Measurements from ENCODE around the gene LCNL1.

Gene LCNL1

GRCh38 chr9:137018761-137019559, 36.2 kb downstream of the LCNL1 start:
- Histone ChIP-seq H3K27ac (ENCODE audit: low read depth, low read length) (no peak overlapping the region), H3K9me3 (ENCODE audit: control insufficient read depth in 1 of 2, low read length in 2 of 2) (no peaks in the 10 kb centered on the region), H3K9ac (ENCODE audit: low read depth in 1 of 2, low read length in 2 of 2) (no peak overlapping the region), H3K27me3 (ENCODE audit: control insufficient read depth in 1 of 2, insufficient read depth in 2 of 2, low read length in 2 of 2) (no peaks in the 10 kb centered on the region), H3K4me1 (ENCODE audit: control insufficient read depth in 1 of 2, insufficient read depth in 2 of 2, low read length in 2 of 2) (peaks cover 8 to 23% of the 10 kb centered on the region in 2 donors), H3K36me3 (ENCODE audit: control insufficient read depth in 1 of 2, insufficient read depth in 2 of 2, low read length in 2 of 2) (peaks cover 2 to 8% of the 10 kb centered on the region in 2 donors), H3K4me3 (ENCODE audit: low read depth in 1 of 2, low read length in 2 of 2) (no peak overlapping the region)

GRCh38 chr9:137019891-137020683, 37.3 kb downstream of the LCNL1 start:
- Histone ChIP-seq H3K36me3 (ENCODE audit: control insufficient read depth in 1 of 2, insufficient read depth in 2 of 2, low read length in 2 of 2) (peaks cover under 1 to 8% of the 10 kb centered on the region in 2 donors), H3K9ac (ENCODE audit: low read depth in 1 of 2, low read length in 2 of 2) (no peak overlapping the region), H3K27ac (ENCODE audit: low read depth, low read length) (no peak overlapping the region), H3K4me3 (ENCODE audit: low read depth in 1 of 2, low read length in 2 of 2) (no peak overlapping the region), H3K9me3 (ENCODE audit: control insufficient read depth in 1 of 2, low read length in 2 of 2) (no peaks in the 10 kb centered on the region), H3K27me3 (ENCODE audit: control insufficient read depth in 1 of 2, insufficient read depth in 2 of 2, low read length in 2 of 2) (no peaks in the 10 kb centered on the region), H3K4me1 (ENCODE audit: control insufficient read depth in 1 of 2, insufficient read depth in 2 of 2, low read length in 2 of 2) (peaks cover 8 to 23% of the 10 kb centered on the region in 2 donors)

- no peak overlapping the region for H3K9ac ChIP-seq (ENCODE audit: low read depth in 1 of 2, low read length in 2 of 2)
- H3K27ac ChIP-seq (ENCODE audit: low read depth, low read length), result no peak overlapping the region
- H3K9me3 ChIP-seq (ENCODE audit: control insufficient read depth in 1 of 2, low read length in 2 of 2), result no peaks in the 10 kb centered on the region
- peak overlapping the region; percentile 16 to 22 for H3K4me3 ChIP-seq (ENCODE audit: low read depth in 1 of 2, low read length in 2 of 2)
- H3K36me3 ChIP-seq (ENCODE audit: control insufficient read depth in 1 of 2, insufficient read depth in 2 of 2, low read length in 2 of 2), result peaks cover 0 to 8% of the 10 kb centered on the region in 2 donors
- H3K4me1 ChIP-seq (ENCODE audit: control insufficient read depth in 1 of 2, insufficient read depth in 2 of 2, low read length in 2 of 2), result peaks cover 15 to 30% of the 10 kb centered on the region in 2 donors
- H3K27me3 ChIP-seq (ENCODE audit: control insufficient read depth in 1 of 2, insufficient read depth in 2 of 2, low read length in 2 of 2), result no peaks in the 10 kb centered on the region
Measured at GRCh38 chr9:137020771-137021567, 38.2 kb downstream of the LCNL1 start.

- Histone ChIP-seq H3K4me3 (ENCODE audit: low read depth in 1 of 2, low read length in 2 of 2) (peak overlapping the region; percentile 16 to 22), H3K27ac (ENCODE audit: low read depth, low read length) (peak overlapping the region; percentile 10), H3K36me3 (ENCODE audit: control insufficient read depth in 1 of 2, insufficient read depth in 2 of 2, low read length in 2 of 2) (peaks cover 0 to 8% of the 10 kb centered on the region in 2 donors)
Measured at GRCh38 chr9:137021568-137021978, 38.8 kb downstream of the LCNL1 start.

GRCh38 chr9:137021979-137022661, 39.3 kb downstream of the LCNL1 start:
- Histone ChIP-seq H3K4me1 (ENCODE audit: control insufficient read depth in 1 of 2, insufficient read depth in 2 of 2, low read length in 2 of 2) (peaks cover 24 to 41% of the 10 kb centered on the region in 2 donors), H3K27me3 (ENCODE audit: control insufficient read depth in 1 of 2, insufficient read depth in 2 of 2, low read length in 2 of 2) (no peaks in the 10 kb centered on the region), H3K9ac (ENCODE audit: low read depth in 1 of 2, low read length in 2 of 2) (peak overlapping the region; percentile 16 to 51), H3K27ac (ENCODE audit: low read depth, low read length) (peak overlapping the region; percentile 61), H3K4me3 (ENCODE audit: low read depth in 1 of 2, low read length in 2 of 2) (peak overlapping the region in 1 of 2 donors; percentile 22), H3K9me3 (ENCODE audit: control insufficient read depth in 1 of 2, low read length in 2 of 2) (no peaks in the 10 kb centered on the region), H3K36me3 (ENCODE audit: control insufficient read depth in 1 of 2, insufficient read depth in 2 of 2, low read length in 2 of 2) (peaks cover 0 to 3% of the 10 kb centered on the region in 2 donors)

More at GRCh38 chr9:137021568-137021978, 38.8 kb downstream of the LCNL1 start:
- peaks cover 19 to 36% of the 10 kb centered on the region in 2 donors for H3K4me1 ChIP-seq (ENCODE audit: control insufficient read depth in 1 of 2, insufficient read depth in 2 of 2, low read length in 2 of 2)
- no peaks in the 10 kb centered on the region for H3K9me3 ChIP-seq (ENCODE audit: control insufficient read depth in 1 of 2, low read length in 2 of 2)
- H3K9ac ChIP-seq (ENCODE audit: low read depth in 1 of 2, low read length in 2 of 2), result no peak overlapping the region
- no peaks in the 10 kb centered on the region for H3K27me3 ChIP-seq (ENCODE audit: control insufficient read depth in 1 of 2, insufficient read depth in 2 of 2, low read length in 2 of 2)

GRCh38 chr9:137022662-137023008, 39.8 kb downstream of the LCNL1 start:
- Histone ChIP-seq H3K4me3 (ENCODE audit: low read depth in 1 of 2, low read length in 2 of 2) (no peak overlapping the region), H3K9me3 (ENCODE audit: control insufficient read depth in 1 of 2, low read length in 2 of 2) (no peaks in the 10 kb centered on the region), H3K9ac (ENCODE audit: low read depth in 1 of 2, low read length in 2 of 2) (peak overlapping the region; percentile 16 to 51), H3K4me1 (ENCODE audit: control insufficient read depth in 1 of 2, insufficient read depth in 2 of 2, low read length in 2 of 2) (peaks cover 29 to 46% of the 10 kb centered on the region in 2 donors), H3K27me3 (ENCODE audit: control insufficient read depth in 1 of 2, insufficient read depth in 2 of 2, low read length in 2 of 2) (no peaks in the 10 kb centered on the region), H3K27ac (ENCODE audit: low read depth, low read length) (peak overlapping the region; percentile 61), H3K36me3 (ENCODE audit: control insufficient read depth in 1 of 2, insufficient read depth in 2 of 2, low read length in 2 of 2) (no peaks in the 10 kb centered on the region)

GRCh38 chr9:137023157-137023556, 40.4 kb downstream of the LCNL1 start:
- Histone ChIP-seq H3K4me1 (ENCODE audit: control insufficient read depth in 1 of 2, insufficient read depth in 2 of 2, low read length in 2 of 2) (peaks cover 29 to 46% of the 10 kb centered on the region in 2 donors), H3K27ac (ENCODE audit: low read depth, low read length) (no peak overlapping the region), H3K27me3 (ENCODE audit: control insufficient read depth in 1 of 2, insufficient read depth in 2 of 2, low read length in 2 of 2) (no peaks in the 10 kb centered on the region), H3K36me3 (ENCODE audit: control insufficient read depth in 1 of 2, insufficient read depth in 2 of 2, low read length in 2 of 2) (no peaks in the 10 kb centered on the region), H3K9me3 (ENCODE audit: control insufficient read depth in 1 of 2, low read length in 2 of 2) (no peaks in the 10 kb centered on the region), H3K9ac (ENCODE audit: low read depth in 1 of 2, low read length in 2 of 2) (peak overlapping the region in 1 of 2 donors; percentile 38), H3K4me3 (ENCODE audit: low read depth in 1 of 2, low read length in 2 of 2) (no peak overlapping the region)

- H3K9ac ChIP-seq (ENCODE audit: low read depth in 1 of 2, low read length in 2 of 2), result no peak overlapping the region
- no peaks in the 10 kb centered on the region for H3K36me3 ChIP-seq (ENCODE audit: control insufficient read depth in 1 of 2, insufficient read depth in 2 of 2, low read length in 2 of 2)
- H3K27me3 ChIP-seq (ENCODE audit: control insufficient read depth in 1 of 2, insufficient read depth in 2 of 2, low read length in 2 of 2), result no peaks in the 10 kb centered on the region
Measured at GRCh38 chr9:137023583-137023991, 40.8 kb downstream of the LCNL1 start.

GRCh38 chr9:137025517-137025966, 42.7 kb downstream of the LCNL1 start:
- Histone ChIP-seq H3K9me3 (ENCODE audit: control insufficient read depth in 1 of 2, low read length in 2 of 2) (no peaks in the 10 kb centered on the region), H3K36me3 (ENCODE audit: control insufficient read depth in 1 of 2, insufficient read depth in 2 of 2, low read length in 2 of 2) (no peaks in the 10 kb centered on the region), H3K27me3 (ENCODE audit: control insufficient read depth in 1 of 2, insufficient read depth in 2 of 2, low read length in 2 of 2) (no peaks in the 10 kb centered on the region), H3K27ac (ENCODE audit: low read depth, low read length) (no peak overlapping the region), H3K4me1 (ENCODE audit: control insufficient read depth in 1 of 2, insufficient read depth in 2 of 2, low read length in 2 of 2) (peaks cover 33 to 68% of the 10 kb centered on the region in 2 donors), H3K9ac (ENCODE audit: low read depth in 1 of 2, low read length in 2 of 2) (no peak overlapping the region), H3K4me3 (ENCODE audit: low read depth in 1 of 2, low read length in 2 of 2) (no peak overlapping the region)

More at GRCh38 chr9:137023583-137023991, 40.8 kb downstream of the LCNL1 start:
- Histone ChIP-seq H3K27ac (ENCODE audit: low read depth, low read length) (no peak overlapping the region), H3K4me1 (ENCODE audit: control insufficient read depth in 1 of 2, insufficient read depth in 2 of 2, low read length in 2 of 2) (peaks cover 29 to 49% of the 10 kb centered on the region in 2 donors), H3K4me3 (ENCODE audit: low read depth in 1 of 2, low read length in 2 of 2) (no peak overlapping the region), H3K9me3 (ENCODE audit: control insufficient read depth in 1 of 2, low read length in 2 of 2) (no peaks in the 10 kb centered on the region)
